ENCODE measurements around the gene SELP. TPM values are rescaled to one million over a fixed set of nuclear protein-coding genes. Genes with fewer than 3 reads are reported as not detected.

The SELP gene
- total RNA-seq, 1 experiment from 2014 or later: not detected

DNA sequence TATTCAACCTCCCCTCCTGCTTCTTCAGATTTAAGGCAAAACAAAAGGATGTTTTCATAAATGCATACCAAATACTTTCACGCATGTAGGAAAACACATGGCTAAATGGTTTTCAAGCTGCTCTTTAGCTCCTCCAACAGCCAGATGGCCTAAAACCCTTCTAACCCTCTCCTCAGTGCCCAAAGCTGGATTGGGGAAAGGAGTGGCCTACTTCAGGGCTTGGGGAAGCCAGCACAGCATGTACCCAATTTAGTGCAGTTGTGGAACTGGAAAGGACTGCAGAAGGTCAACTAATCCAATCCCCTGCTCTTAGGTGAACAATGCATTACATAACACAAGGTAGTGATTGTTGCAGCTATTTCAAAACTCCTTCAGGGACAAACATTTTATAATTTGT lies 53.0 kb downstream of the SELP start:
- Histone ChIP-seq H3K27me3 (ENCODE audit: control insufficient read depth, insufficient read depth, low read length) (peaks cover 10% of the 10 kb centered on the region), H3K27ac (ENCODE audit: low read length) (no peak overlapping the region), H3K4me3 (ENCODE audit: low read depth in 2 of 2, low read length in 2 of 2) (no peak overlapping the region), H3K9me3 (ENCODE audit: control insufficient read depth, insufficient read depth, low read depth, low read length) (no peaks in the 10 kb centered on the region), H3K4me1 (ENCODE audit: control insufficient read depth, insufficient read depth, low read length) (no peaks in the 10 kb centered on the region), H3K36me3 (ENCODE audit: control insufficient read depth, insufficient read depth, low read length) (no peaks in the 10 kb centered on the region)
- ChIA-PET POLR2A (no interaction called here), CTCF (no interaction called here)
- ATAC-seq: no peak
- no peak for DNase-seq (ENCODE audit: low read depth, low spot score)
- in situ Hi-C loops (cut with HindIII; ENCODE audit: low pct_unique_long_range_greater_than_20kb, low sequenced_read_pairs) (no loop called here), intact Hi-C loops (cut with micrococcal nuclease; ENCODE audit: unreplicated experiment) (no loop called here)
- TF ChIP-seq POLR2AphosphoS5 (IDR thresholded peaks at IDR 0.05; ENCODE audit: low read depth, low read length): no peak
- no peak for TF ChIP-seq SIN3A (IDR thresholded peaks at IDR 0.05; ENCODE audit: borderline replicate concordance, insufficient read depth, low read depth, low read length)
- BruUV-seq (replicated peaks): no TSS peak

DNA sequence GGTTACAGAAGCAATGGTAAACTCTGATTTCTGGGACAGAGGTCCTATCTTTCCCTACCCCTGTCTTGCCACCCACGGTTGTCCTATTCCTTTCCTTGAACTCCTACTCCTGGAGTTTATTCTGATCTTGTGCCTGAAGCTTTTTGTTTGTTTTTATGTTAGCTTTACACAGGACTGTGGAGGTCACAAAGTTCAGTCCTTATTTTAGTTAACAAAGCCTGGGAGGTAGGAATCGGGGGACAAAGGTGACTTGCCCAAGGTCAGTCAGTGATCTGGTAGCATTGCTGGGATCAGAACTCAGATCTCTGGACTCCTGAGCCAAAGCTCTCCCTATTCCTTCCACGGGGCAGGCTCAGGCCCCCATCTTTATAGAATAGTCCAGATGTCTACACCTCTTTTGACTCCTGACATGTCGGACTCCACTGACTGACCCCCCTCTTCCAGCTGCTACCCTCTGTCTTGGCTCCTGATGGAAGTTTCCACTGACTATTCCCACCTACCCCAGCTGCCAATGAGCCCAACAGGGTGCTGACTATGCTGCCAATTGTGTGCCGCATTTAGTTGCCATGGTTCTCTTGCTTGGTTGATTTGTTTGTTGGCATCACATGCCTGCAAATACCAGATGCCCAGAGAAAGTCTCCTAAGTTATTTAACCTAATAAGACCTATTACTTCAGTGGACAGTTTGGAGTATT lies 53.5 kb downstream of the SELP start:
- Histone ChIP-seq H3K4me1 (ENCODE audit: control insufficient read depth, insufficient read depth, low read length) (no peaks in the 10 kb centered on the region), H3K27me3 (ENCODE audit: control insufficient read depth, insufficient read depth, low read length) (peaks cover 5% of the 10 kb centered on the region), H3K9me3 (ENCODE audit: control insufficient read depth, insufficient read depth, low read depth, low read length) (no peaks in the 10 kb centered on the region), H3K4me3 (ENCODE audit: low read depth in 2 of 2, low read length in 2 of 2) (no peak overlapping the region), H3K36me3 (ENCODE audit: control insufficient read depth, insufficient read depth, low read length) (no peaks in the 10 kb centered on the region), H3K27ac (ENCODE audit: low read length) (no peak overlapping the region)
- TF ChIP-seq TCF7L2 (IDR thresholded peaks at IDR 0.05; ENCODE audit: low read depth, low read length) (no peak), POLR2AphosphoS5 (IDR thresholded peaks at IDR 0.05; ENCODE audit: low read depth, low read length) (no peak)
- TF ChIP-seq, protein P1, sequence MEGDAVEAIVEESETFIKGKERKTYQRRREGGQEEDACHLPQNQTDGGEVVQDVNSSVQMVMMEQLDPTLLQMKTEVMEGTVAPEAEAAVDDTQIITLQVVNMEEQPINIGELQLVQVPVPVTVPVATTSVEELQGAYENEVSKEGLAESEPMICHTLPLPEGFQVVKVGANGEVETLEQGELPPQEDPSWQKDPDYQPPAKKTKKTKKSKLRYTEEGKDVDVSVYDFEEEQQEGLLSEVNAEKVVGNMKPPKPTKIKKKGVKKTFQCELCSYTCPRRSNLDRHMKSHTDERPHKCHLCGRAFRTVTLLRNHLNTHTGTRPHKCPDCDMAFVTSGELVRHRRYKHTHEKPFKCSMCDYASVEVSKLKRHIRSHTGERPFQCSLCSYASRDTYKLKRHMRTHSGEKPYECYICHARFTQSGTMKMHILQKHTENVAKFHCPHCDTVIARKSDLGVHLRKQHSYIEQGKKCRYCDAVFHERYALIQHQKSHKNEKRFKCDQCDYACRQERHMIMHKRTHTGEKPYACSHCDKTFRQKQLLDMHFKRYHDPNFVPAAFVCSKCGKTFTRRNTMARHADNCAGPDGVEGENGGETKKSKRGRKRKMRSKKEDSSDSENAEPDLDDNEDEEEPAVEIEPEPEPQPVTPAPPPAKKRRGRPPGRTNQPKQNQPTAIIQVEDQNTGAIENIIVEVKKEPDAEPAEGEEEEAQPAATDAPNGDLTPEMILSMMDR (IDR thresholded peaks at IDR 0.05): no peak
- in situ Hi-C loops (cut with HindIII; ENCODE audit: low pct_unique_long_range_greater_than_20kb, low sequenced_read_pairs): no loop called here
- BruUV-seq (replicated peaks): no TSS peak
- ChIA-PET POLR2A (no interaction called here), CTCF (no interaction called here)
- no peak for ATAC-seq
- intact Hi-C loops (cut with micrococcal nuclease; ENCODE audit: unreplicated experiment): no loop called here
- DNase-seq (ENCODE audit: low read depth, low spot score): no peak

DNA sequence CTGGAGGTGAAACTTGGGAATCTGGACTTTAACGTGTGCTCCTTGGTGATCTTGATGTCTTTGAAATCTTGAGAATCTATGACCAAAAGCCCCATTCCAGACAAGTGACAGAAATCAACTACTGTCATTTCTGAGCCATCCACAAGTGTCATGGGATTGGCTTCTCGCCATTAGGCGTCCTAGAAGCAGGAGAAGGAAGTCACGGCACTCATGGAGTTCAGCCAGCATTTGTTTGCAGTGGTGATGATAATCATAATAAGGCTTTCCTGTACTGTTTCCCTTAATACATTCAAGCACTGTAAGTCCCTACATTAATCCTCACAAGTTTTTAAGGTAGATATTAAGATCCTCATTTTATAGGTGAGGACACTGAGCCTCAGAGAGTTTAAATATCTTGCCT lies 55.6 kb downstream of the SELP start:
- Histone ChIP-seq H3K27me3 (ENCODE audit: control insufficient read depth, insufficient read depth, low read length) (peaks cover 8% of the 10 kb centered on the region), H3K36me3 (ENCODE audit: control insufficient read depth, insufficient read depth, low read length) (no peaks in the 10 kb centered on the region), H3K4me3 (ENCODE audit: low read depth in 2 of 2, low read length in 2 of 2) (no peak overlapping the region), H3K9me3 (ENCODE audit: control insufficient read depth, insufficient read depth, low read depth, low read length) (no peaks in the 10 kb centered on the region), H3K27ac (ENCODE audit: low read length) (no peak overlapping the region), H3K4me1 (ENCODE audit: control insufficient read depth, insufficient read depth, low read length) (no peaks in the 10 kb centered on the region)
- in situ Hi-C loops (cut with HindIII; ENCODE audit: low pct_unique_long_range_greater_than_20kb, low sequenced_read_pairs) (no loop called here), intact Hi-C loops (cut with micrococcal nuclease; ENCODE audit: unreplicated experiment) (no loop called here)
- DNase-seq (ENCODE audit: low read depth, low spot score): no peak
- ChIA-PET POLR2A (no interaction called here), CTCF (no interaction called here)
- TF ChIP-seq, protein P1 (IDR thresholded peaks at IDR 0.05): no peak
- TF ChIP-seq SIN3A (IDR thresholded peaks at IDR 0.05; ENCODE audit: borderline replicate concordance, insufficient read depth, low read depth, low read length) (no peak), POLR2AphosphoS5 (IDR thresholded peaks at IDR 0.05; ENCODE audit: low read depth, low read length) (no peak), TCF7L2 (IDR thresholded peaks at IDR 0.05; ENCODE audit: low read depth, low read length) (no peak)
- TF ChIP-seq, protein P2, sequence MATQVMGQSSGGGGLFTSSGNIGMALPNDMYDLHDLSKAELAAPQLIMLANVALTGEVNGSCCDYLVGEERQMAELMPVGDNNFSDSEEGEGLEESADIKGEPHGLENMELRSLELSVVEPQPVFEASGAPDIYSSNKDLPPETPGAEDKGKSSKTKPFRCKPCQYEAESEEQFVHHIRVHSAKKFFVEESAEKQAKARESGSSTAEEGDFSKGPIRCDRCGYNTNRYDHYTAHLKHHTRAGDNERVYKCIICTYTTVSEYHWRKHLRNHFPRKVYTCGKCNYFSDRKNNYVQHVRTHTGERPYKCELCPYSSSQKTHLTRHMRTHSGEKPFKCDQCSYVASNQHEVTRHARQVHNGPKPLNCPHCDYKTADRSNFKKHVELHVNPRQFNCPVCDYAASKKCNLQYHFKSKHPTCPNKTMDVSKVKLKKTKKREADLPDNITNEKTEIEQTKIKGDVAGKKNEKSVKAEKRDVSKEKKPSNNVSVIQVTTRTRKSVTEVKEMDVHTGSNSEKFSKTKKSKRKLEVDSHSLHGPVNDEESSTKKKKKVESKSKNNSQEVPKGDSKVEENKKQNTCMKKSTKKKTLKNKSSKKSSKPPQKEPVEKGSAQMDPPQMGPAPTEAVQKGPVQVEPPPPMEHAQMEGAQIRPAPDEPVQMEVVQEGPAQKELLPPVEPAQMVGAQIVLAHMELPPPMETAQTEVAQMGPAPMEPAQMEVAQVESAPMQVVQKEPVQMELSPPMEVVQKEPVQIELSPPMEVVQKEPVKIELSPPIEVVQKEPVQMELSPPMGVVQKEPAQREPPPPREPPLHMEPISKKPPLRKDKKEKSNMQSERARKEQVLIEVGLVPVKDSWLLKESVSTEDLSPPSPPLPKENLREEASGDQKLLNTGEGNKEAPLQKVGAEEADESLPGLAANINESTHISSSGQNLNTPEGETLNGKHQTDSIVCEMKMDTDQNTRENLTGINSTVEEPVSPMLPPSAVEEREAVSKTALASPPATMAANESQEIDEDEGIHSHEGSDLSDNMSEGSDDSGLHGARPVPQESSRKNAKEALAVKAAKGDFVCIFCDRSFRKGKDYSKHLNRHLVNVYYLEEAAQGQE (IDR thresholded peaks at IDR 0.05; ENCODE audit: insufficient read depth in 1 of 2, low read depth in 2 of 2, low read length in 1 of 2): no peak
- no TSS peak for BruUV-seq (replicated peaks)
- ATAC-seq: no peak

Measured in Panc1 (cell line).